Loucy (cell line): Measurements from ENCODE around the gene HSP90AB1.

Experiments
- H2AFZ ChIP-seq: fragments of 200-600 bp; sonication (generic); 2 replicates; pipeline ENCODE4 v1.6.0; 2016; ENCODE audit warnings: antibody characterized with exemption, mild to moderate bottlenecking, low read length, moderate library complexity
- H3F3A ChIP-seq: fragments of 200-600 bp; 2 replicates; pipeline ENCODE4 v1.6.0; 2016; ENCODE audit warnings: antibody characterized with exemption, low read depth, mild to moderate bottlenecking
- H3K27me3 ChIP-seq: fragments of 200-600 bp; sonication (generic); 2 replicates; pipeline ENCODE4 v1.6.1; 2014; ENCODE audit warnings: low read length, mild to moderate bottlenecking; ENCODE audit not compliant: insufficient read depth, poor library complexity, severe bottlenecking
- H3K36me3 ChIP-seq: fragments of 200-600 bp; sonication (generic); 2 replicates; pipeline ENCODE4 v1.6.1; 2016; ENCODE audit warnings: low read length; ENCODE audit not compliant: insufficient read depth
- H3K4me1 ChIP-seq: fragments of 200-600 bp; sonication (generic); 2 replicates; pipeline ENCODE4 v1.5.1; 2014; ENCODE audit warnings: low read length, mild to moderate bottlenecking; ENCODE audit not compliant: insufficient read depth, poor library complexity, severe bottlenecking
- H3K4me2 ChIP-seq: fragments of 200-600 bp; sonication (generic); 2 replicates; pipeline ENCODE4 v1.6.0; 2014; ENCODE audit warnings: antibody characterized with exemption, low read length, low read depth, mild to moderate bottlenecking; ENCODE audit not compliant: poor library complexity, severe bottlenecking
- H3K4me3 ChIP-seq: fragments of 200-600 bp; sonication (generic); 2 replicates; pipeline ENCODE4 v1.5.1; 2014; ENCODE audit warnings: low read length, mild to moderate bottlenecking, mixed read lengths; ENCODE audit not compliant: poor library complexity, severe bottlenecking
- H3K79me2 ChIP-seq: fragments of 200-600 bp; sonication (generic); 2 replicates; pipeline ENCODE4 v1.6.1; 2014; ENCODE audit warnings: low read length; ENCODE audit not compliant: insufficient read depth
- H3K9ac ChIP-seq: fragments of 200-600 bp; sonication (generic); 2 replicates; pipeline ENCODE4 v1.6.0; 2014; ENCODE audit warnings: mild to moderate bottlenecking, low read depth, low read length, moderate library complexity; ENCODE audit not compliant: poor library complexity, severe bottlenecking
- H3K9me2 ChIP-seq: fragments of 200-600 bp; sonication (generic); replicated peaks from 2 replicates; pipeline ENCODE4 v1.6.1; 2016; ENCODE audit warnings: low read depth, low read length, mixed read lengths
- H3K9me3 ChIP-seq: fragments of 200-600 bp; sonication (generic); 2 replicates; pipeline ENCODE4 v1.6.1; 2014; ENCODE audit warnings: mild to moderate bottlenecking, antibody characterized with exemption, low read length, low read depth; ENCODE audit not compliant: insufficient read depth
- H4K20me1 ChIP-seq: fragments of 200-600 bp; sonication (generic); 2 replicates; pipeline ENCODE4 v1.6.0; 2014; ENCODE audit warnings: antibody characterized with exemption, low read length, mild to moderate bottlenecking; ENCODE audit not compliant: insufficient read depth, poor library complexity, severe bottlenecking
- EZH2phosphoT487 ChIP-seq: fragments of 200-600 bp; IDR thresholded peaks from 2 replicates; pipeline ENCODE4 v1.6.1; 2018; ENCODE audit warnings: antibody characterized with exemption, mild to moderate bottlenecking, moderate library complexity, borderline replicate concordance
- TF ChIP-seq, protein P1 (sequence below): fragments of 200-600 bp; sonication (generic); conservative IDR thresholded peaks from 2 replicates; pipeline ENCODE4 v1.5.1; 2014; ENCODE audit warnings: mild to moderate bottlenecking, antibody characterized with exemption, low read length

Gene HSP90AB1

DNA sequence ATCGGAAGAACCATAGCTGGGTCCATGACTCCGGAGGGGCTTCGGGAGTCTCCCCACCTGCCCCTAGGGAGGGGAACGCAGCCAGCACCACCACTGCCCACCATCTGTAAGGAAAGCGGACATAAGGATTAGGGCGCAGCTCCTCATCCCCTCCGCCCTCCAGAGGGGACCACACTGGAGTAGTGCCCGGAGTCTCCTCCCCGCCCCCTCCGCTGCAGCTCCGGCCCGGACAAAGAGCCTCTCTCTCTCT is 9.8 kb downstream of the HSP90AB1 start:
- peaks cover 19% of the 10 kb centered on the region for H3F3A ChIP-seq
- no peaks in the 10 kb centered on the region for H3K9me2 ChIP-seq
- H4K20me1 ChIP-seq: peaks cover 39% of the 10 kb centered on the region
- no peaks in the 10 kb centered on the region for H3K27me3 ChIP-seq
- H3K9ac ChIP-seq: peak overlapping the region; percentile 70
- H2AFZ ChIP-seq: peak overlapping the region; percentile 90
- TF ChIP-seq, protein P1, sequence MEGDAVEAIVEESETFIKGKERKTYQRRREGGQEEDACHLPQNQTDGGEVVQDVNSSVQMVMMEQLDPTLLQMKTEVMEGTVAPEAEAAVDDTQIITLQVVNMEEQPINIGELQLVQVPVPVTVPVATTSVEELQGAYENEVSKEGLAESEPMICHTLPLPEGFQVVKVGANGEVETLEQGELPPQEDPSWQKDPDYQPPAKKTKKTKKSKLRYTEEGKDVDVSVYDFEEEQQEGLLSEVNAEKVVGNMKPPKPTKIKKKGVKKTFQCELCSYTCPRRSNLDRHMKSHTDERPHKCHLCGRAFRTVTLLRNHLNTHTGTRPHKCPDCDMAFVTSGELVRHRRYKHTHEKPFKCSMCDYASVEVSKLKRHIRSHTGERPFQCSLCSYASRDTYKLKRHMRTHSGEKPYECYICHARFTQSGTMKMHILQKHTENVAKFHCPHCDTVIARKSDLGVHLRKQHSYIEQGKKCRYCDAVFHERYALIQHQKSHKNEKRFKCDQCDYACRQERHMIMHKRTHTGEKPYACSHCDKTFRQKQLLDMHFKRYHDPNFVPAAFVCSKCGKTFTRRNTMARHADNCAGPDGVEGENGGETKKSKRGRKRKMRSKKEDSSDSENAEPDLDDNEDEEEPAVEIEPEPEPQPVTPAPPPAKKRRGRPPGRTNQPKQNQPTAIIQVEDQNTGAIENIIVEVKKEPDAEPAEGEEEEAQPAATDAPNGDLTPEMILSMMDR: no peak
- TF ChIP-seq EZH2phosphoT487: no peak
- peak overlapping the region; percentile 77 for H3K4me3 ChIP-seq
- H3K36me3 ChIP-seq: peaks cover 44% of the 10 kb centered on the region; the same call in 1 of the 2 replicates
- H3K4me2 ChIP-seq: peak overlapping the region; percentile 94
- no peaks in the 10 kb centered on the region for H3K9me3 ChIP-seq
- peaks cover 24% of the 10 kb centered on the region for H3K4me1 ChIP-seq
- H3K79me2 ChIP-seq: peaks cover 37% of the 10 kb centered on the region

- Histone ChIP-seq H3K79me2 (peaks cover 37% of the 10 kb centered on the region), H3K4me3 (peak within 1 kb of the TSS; percentile 77), H3K36me3 (peaks cover 39% of the 10 kb centered on the region; the same call in 1 of the 2 replicates), H4K20me1 (peaks cover 38% of the 10 kb centered on the region), H3K9ac (peak within 1 kb of the TSS; percentile 70), H3K4me1 (peaks cover 29% of the 10 kb centered on the region), H3K27me3 (no peaks in the 10 kb centered on the region), H3K9me3 (no peaks in the 10 kb centered on the region), H2AFZ (peak within 1 kb of the TSS; percentile 90), H3K9me2 (no peaks in the 10 kb centered on the region), H3F3A (peaks cover 17% of the 10 kb centered on the region), H3K4me2 (peak within 1 kb of the TSS; percentile 94)
- no peak for TF ChIP-seq EZH2phosphoT487
- TF ChIP-seq, protein P1: peak; percentile 57
These were observed 10.3 kb downstream of the HSP90AB1 start, which contains the start of gene SLC35B2 for GRCh38 chr6:44257025-44257752. SLC35B2 (minus strand) TSS chr6:44257528; CDS start chr6:44257410, 118 bp downstream.

DNA sequence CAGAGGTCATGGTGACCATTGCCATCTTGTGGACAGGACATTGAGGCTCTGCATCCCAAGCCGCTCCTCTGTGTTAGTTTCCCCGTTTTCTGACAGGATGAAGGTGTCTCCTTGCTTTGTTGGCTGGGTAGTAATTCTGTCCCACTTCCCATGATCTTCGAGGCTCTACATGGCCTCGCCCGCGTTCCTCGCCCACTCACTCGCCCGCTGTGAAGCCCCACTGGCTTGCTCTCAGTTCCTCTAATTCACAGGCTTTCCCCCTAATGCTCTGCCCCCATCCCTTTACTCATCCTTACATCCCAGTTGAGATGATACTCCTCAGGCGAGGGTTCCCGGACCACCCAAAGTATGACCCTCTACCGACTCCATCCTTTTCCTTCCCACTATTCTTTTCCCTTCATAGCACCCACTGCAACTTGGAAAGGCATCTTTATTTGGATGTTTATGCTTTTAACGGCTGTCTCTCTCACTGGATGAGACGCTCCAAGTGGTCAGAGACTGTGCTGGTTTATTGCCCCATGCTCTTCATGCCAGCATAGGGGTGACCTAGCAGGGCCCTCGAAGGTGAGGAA is 10.9 kb downstream of the HSP90AB1 start:
- Histone ChIP-seq H3K27me3 (no peaks in the 10 kb centered on the region), H3F3A (peaks cover 17% of the 10 kb centered on the region), H3K79me2 (peaks cover 41% of the 10 kb centered on the region), H3K9me3 (no peaks in the 10 kb centered on the region), H3K4me1 (peaks cover 35% of the 10 kb centered on the region), H4K20me1 (peaks cover 39% of the 10 kb centered on the region), H3K4me2 (peak overlapping the region; percentile 55), H3K36me3 (peaks cover 33% of the 10 kb centered on the region; the same call in 1 of the 2 replicates), H2AFZ (peak overlapping the region; percentile 90; the same call in 1 of the 2 replicates), H3K9ac (peak overlapping the region; percentile 70), H3K9me2 (no peaks in the 10 kb centered on the region), H3K4me3 (peak overlapping the region; percentile 77)
- TF ChIP-seq, protein P1: no peak; the same call in 1 of the 2 replicates
- no peak for TF ChIP-seq EZH2phosphoT487
